OCI-M2 (cell line): ENCODE measurements around the gene STYK1.

Experiments used
- DNase-seq: peaks from one replicate; lab custom pipeline; 2025; ENCODE audit not compliant: unreplicated experiment; lab: John Stamatoyannopoulos, UW

Gene STYK1, protein sequence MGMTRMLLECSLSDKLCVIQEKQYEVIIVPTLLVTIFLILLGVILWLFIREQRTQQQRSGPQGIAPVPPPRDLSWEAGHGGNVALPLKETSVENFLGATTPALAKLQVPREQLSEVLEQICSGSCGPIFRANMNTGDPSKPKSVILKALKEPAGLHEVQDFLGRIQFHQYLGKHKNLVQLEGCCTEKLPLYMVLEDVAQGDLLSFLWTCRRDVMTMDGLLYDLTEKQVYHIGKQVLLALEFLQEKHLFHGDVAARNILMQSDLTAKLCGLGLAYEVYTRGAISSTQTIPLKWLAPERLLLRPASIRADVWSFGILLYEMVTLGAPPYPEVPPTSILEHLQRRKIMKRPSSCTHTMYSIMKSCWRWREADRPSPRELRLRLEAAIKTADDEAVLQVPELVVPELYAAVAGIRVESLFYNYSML

GRCh38 chr12:10673659-10674384 lies at the start of gene STYK1:
Gene STYK1 (minus strand): TSS chr12:10674052. CDS start chr12:10634618, 39,434 bp downstream.
- DNase-seq, result no peak

- DNase-seq, result no peak
Measured at GRCh38 chr12:10722905-10723746, 49.3 kb upstream of the STYK1 start, which contains the start of gene YBX3. Gene YBX3 (minus strand): TSS chr12:10723323. CDS start chr12:10723111, 212 bp downstream.

DNA sequence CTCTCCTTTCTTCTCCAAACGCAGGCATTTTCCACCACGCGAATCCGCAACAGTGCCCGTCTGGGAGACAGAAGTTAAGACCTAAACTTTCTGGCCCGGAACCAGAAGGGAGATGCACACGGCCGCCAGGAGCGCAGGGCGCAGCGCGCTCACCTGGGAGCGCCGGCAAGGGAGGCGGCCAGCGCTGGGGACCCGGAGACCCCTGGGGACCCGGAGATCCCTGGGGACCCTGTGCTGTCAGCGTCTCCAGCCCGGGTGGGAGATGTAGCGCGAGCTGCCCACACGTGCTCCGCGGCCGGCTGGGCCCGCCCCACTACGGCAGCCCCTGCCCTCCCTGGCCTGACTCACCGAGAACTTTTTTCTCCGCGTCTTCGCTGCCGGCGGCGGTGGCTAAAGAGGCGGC lies 48.7 kb upstream of the STYK1 start:
- DNase-seq, result no peak

- DNase-seq, result no peak
Measured at GRCh38 chr12:10721651-10722501, 48.0 kb upstream of the STYK1 start.

- no peak for DNase-seq
Measured at GRCh38 chr12:10720974-10721650, 47.3 kb upstream of the STYK1 start.

DNA sequence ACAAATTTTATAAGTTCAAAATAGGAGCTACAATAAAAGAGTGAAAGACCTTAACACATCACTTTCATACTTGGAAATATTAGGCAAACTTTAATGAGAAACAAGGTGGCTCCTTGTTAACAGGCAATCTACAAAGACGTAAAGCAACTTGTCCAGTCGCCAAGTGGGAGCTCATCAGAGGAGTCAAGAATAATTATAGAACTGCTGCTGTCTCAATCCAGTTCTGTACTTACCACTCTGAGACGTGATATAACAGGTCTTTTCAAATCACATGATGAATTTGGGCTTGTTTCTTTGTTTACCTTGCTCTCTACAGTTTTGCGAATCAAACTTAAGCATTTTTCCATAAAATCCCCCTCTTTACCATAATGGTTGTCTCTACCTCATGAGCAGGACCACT lies 45.6 kb upstream of the STYK1 start:
- DNase-seq, result no peak

GRCh38 chr12:10718279-10718821 lies 44.5 kb upstream of the STYK1 start:
- no peak for DNase-seq

DNA sequence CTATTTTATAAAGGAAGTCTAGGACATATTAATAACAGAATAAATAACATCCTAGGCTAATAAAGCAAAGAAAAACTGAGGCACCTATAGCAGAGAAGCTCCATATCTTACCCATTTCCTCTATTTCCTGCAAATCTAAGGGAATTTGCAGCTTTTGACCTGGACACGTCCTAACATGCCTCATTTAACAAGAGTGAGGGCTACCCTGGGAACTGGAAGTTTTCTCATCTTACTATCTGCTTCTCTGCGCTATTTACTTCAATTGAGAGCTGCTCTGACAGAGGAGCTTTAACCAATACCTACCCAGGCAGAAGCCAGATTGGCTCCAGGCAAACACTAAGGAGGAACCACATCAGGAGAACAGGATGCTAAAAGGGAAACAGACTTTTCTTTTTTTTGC lies 43.6 kb upstream of the STYK1 start:
- DNase-seq, result no peak

DNA sequence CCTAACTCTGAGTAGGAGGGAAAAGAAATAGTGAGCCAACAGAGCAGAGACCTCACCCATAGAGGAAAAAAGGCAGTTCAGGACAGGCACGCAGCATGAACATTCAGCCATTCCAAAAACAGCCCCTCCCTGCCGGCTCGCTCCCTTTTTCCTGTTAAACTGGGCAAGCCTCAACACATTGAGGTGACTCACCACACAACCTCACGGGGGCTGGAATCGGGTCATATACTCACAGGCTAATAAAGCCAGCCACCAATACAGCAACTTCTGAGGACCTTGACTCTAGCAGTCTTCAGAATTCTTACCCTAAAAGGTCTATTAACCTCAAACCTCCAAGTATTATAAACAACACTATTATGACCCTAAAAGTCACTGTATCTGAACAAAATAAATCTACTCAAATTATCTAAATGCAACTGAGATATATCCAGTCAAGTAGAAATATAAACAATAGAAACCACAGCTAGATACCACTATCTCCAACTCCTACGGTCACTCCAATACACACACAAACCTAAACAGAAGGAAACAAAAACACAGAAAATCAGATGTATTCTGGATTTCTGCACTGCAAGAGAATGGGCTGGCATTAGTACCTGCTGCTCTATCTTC lies 43.0 kb upstream of the STYK1 start:
- DNase-seq, result no peak

DNA sequence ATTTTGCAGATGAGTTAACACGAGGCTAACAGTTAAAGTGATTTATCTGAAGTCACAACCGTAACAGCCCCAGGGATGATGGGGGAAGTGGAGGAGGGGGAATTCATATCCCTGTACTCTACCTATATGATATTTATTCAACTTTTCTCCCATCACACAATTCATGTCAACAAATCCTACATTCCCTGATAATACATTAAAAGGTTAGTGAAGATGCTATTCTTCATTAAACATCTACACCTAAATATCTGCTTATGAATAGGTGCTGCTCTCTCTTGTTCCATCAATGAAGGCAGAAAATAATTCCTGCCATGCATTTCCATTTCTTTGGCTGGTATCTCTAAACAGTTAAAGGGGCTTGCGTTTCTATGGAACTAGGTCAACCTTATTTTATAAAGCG lies 42.4 kb upstream of the STYK1 start:
- DNase-seq, result no peak

GRCh38 chr12:10715491-10715890 lies 41.6 kb upstream of the STYK1 start:
- no peak for DNase-seq

- no peak for DNase-seq
Measured at GRCh38 chr12:10709808-10710207, 36.0 kb upstream of the STYK1 start.

GRCh38 chr12:10708862-10709261 lies 35.0 kb upstream of the STYK1 start:
- no peak for DNase-seq

DNA sequence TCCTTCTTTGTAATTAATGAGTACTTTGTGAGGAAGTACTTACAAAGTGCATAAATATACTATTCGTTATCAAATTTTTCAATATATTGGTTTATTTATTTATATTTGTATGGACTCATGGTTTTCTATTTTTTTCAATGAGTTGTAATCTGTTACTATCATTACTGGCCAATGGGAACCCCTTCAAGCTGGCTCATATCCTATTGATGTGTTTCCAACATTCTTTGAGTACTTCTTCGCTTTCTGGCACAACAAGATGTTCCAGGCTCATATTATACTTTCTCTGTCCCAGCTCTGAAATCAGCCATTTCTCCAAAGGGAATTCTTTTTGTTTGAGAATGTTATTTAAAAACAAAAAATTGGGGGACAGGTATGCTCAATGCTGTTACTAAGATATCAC lies 31.8 kb upstream of the STYK1 start:
- no peak for DNase-seq

DNA sequence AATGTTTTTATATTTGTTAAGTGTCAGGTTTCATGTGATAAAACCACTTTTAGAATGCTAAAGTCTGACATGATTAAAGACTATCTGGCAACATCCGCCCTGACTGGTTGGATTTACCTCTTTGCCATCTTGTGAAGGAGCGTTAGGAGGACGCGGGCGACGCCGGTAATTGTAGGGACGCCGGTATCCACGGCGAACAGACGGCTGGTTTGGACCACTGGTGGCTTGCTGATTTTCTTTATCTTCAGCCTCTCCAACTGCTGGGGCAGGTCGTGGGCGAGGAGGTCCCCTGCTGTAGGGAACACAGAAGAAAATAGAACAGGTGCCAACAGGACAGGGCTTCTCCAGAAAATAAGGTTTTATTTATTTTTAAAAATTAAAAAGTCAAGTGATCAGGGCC lies 28.0 kb upstream of the STYK1 start:
- DNase-seq, result no peak

GRCh38 chr12:10701131-10701681 lies 27.4 kb upstream of the STYK1 start:
- no peak for DNase-seq

- no peak for DNase-seq
Measured at GRCh38 chr12:10700581-10700980, 26.7 kb upstream of the STYK1 start.

GRCh38 chr12:10697862-10698261 lies 24.0 kb upstream of the STYK1 start:
- no peak for DNase-seq

DNA sequence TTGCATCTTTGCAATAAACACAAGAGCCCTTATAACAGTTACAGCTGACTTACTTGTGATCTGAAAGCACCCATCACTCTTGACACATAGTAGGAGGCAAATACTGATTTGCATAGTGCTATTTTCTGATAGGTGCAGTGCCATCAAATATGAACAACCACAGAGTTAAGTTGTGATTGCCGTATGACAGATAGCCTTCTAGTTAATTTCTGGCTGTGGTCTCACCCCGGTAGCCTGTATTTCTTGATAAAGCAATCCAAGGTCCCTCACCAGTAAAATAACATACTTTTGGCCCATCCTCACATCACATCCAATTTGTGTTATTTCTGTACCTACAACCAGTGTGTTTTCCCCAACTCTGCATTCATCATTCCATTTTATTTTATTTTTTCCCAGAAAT lies 23.3 kb upstream of the STYK1 start:
- no peak for DNase-seq
